Measurements from ENCODE around the gene SVOP.
"Not testable (repeated sequence)": the region's sequence is repeated elsewhere in the genome, so short reads cannot be mapped to it uniquely, and the experiment has no call there.

The SVOP gene

GRCh38 chr12:109044241-109044640, 23.4 kb upstream of the SVOP start:
- Histone ChIP-seq H3K9ac (ENCODE audit: low read length) (no peak overlapping the region), H4K20me1 (ENCODE audit: insufficient read depth, low read length) (no peaks in the 10 kb centered on the region), H3K4me3 (ENCODE audit: low read length) (no peak overlapping the region), H3K4me1 (ENCODE audit: low read length) (no peaks in the 10 kb centered on the region), H3K79me2 (ENCODE audit: low read length) (no peaks in the 10 kb centered on the region), H3K9me3 (ENCODE audit: insufficient read depth, low read length) (peaks cover 6% of the 10 kb centered on the region; the same call in 1 of the 2 replicates), H3K36me3 (replicated peaks; ENCODE audit: low read depth, low read length) (no peaks in the 10 kb centered on the region), H2AFZ (ENCODE audit: low read depth, low read length) (no peak overlapping the region), H3K27ac (ENCODE audit: low read length) (no peak overlapping the region), H3K27me3 (ENCODE audit: low read depth, low read length) (peaks cover 18% of the 10 kb centered on the region), H3K4me2 (ENCODE audit: low read length) (no peak overlapping the region)
- TF ChIP-seq CTCF (IDR thresholded peaks at IDR 0.05; ENCODE audit: low read depth, low read length) (no peak), EZH2phosphoT487 (IDR thresholded peaks at IDR 0.05; ENCODE audit: low read depth) (no peak)

DNA sequence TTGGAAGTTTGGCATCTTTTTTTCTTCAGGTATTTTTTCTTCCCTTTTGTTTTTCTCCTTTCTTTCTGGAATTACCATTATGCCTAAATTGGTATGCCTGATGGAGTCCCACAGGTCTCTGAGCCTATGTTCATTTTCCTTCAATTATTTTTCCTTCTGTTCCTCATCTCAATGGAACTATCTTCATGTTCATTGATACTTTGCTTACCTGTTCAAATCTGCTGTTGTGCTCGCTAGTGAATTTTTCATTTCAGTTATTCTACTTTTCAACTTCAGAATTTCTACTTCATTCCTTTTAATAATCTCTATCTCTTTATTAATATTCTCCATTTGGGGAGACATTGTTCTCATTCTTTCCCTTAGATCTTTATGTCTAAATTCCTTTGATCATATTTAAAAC, 16.1 kb upstream of the SVOP start:
- no peaks in the 10 kb centered on the region for H3K4me1 ChIP-seq (ENCODE audit: low read length)
- peaks cover 8% of the 10 kb centered on the region; the same call in 1 of the 2 replicates for H3K9me3 ChIP-seq (ENCODE audit: insufficient read depth, low read length)
- H3K36me3 ChIP-seq (replicated peaks; ENCODE audit: low read depth, low read length) = no peaks in the 10 kb centered on the region
- H3K79me2 ChIP-seq (ENCODE audit: low read length) = no peaks in the 10 kb centered on the region
- H2AFZ ChIP-seq (ENCODE audit: low read depth, low read length) = no peak overlapping the region
- no peak overlapping the region for H3K27ac ChIP-seq (ENCODE audit: low read length)
- H3K4me3 ChIP-seq (ENCODE audit: low read length) = no peak overlapping the region
- no peak overlapping the region for H3K4me2 ChIP-seq (ENCODE audit: low read length)
- H3K9ac ChIP-seq (ENCODE audit: low read length) = no peak overlapping the region
- H4K20me1 ChIP-seq (ENCODE audit: insufficient read depth, low read length) = no peaks in the 10 kb centered on the region
- no peak for TF ChIP-seq CTCF (IDR thresholded peaks at IDR 0.05; ENCODE audit: low read depth, low read length)
- TF ChIP-seq EZH2phosphoT487 (IDR thresholded peaks at IDR 0.05; ENCODE audit: low read depth) = no peak
- peaks cover 1% of the 10 kb centered on the region; the same call in 1 of the 2 replicates for H3K27me3 ChIP-seq (ENCODE audit: low read depth, low read length)

DNA sequence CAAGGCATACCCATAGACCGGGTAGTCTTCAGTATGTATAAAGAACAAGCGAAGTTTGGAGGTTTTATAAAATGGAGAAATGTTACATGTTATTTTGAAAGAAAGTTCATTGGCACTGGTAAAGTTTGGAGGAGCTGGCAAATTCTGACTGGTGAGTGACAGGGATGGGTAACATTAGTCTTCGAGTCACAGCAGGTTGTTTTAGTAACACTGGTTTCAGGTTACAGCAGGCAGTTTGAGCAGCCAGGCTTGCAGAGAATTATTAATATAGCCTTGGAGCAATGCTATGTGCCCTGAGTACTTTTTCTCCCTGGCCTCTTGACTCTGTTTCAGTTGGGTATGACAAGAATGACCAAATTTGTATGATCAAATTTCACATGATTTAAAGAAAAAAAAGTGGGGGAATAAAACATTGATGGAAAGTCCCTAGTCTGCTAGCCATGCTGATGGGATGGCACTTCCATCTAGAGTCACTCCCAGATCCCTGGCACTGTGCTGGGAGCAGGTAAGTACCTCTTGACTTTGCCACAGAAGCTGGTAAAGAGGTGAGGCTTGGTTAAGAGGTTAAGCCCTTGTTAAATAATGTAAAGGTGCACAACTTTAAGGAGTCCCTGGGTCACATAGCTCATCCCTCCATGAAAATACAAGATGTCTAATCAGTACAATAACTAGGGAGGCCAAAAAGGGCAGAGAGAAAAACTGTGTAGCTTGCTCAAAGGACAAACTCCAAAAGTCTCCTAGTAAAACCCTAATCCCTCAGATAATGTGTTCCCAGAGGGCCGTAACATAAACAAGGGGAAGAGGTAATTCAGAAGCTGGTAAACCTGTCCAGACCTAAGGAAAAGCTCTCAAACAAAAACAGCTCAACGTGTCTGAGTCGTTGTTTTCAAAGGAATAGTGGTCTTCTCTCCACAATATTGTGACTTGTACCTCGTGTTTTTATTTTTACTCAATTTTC, 12.7 kb upstream of the SVOP start:
- H2AFZ ChIP-seq (ENCODE audit: low read depth, low read length) = no peak overlapping the region
- no peak overlapping the region for H3K4me3 ChIP-seq (ENCODE audit: low read length)
- TF ChIP-seq CTCF (IDR thresholded peaks at IDR 0.05; ENCODE audit: low read depth, low read length) (no peak), EZH2phosphoT487 (IDR thresholded peaks at IDR 0.05; ENCODE audit: low read depth) (no peak)
- H3K9ac ChIP-seq (ENCODE audit: low read length) = no peak overlapping the region
- no peaks in the 10 kb centered on the region for H3K79me2 ChIP-seq (ENCODE audit: low read length)
- H3K27ac ChIP-seq (ENCODE audit: low read length) = no peak overlapping the region
- no peak overlapping the region for H3K4me2 ChIP-seq (ENCODE audit: low read length)
- no peaks in the 10 kb centered on the region for H3K36me3 ChIP-seq (replicated peaks; ENCODE audit: low read depth, low read length)
- no peaks in the 10 kb centered on the region for H3K27me3 ChIP-seq (ENCODE audit: low read depth, low read length)
- H4K20me1 ChIP-seq (ENCODE audit: insufficient read depth, low read length) = no peaks in the 10 kb centered on the region
- 0 out of 2 replicates have a peak, but pooled peaks cover 3% of the 10 kb centered on the region for H3K9me3 ChIP-seq (ENCODE audit: insufficient read depth, low read length)
- H3K4me1 ChIP-seq (ENCODE audit: low read length) = no peaks in the 10 kb centered on the region

- no peaks in the 10 kb centered on the region for H3K27me3 ChIP-seq (ENCODE audit: low read depth, low read length)
- H3K4me1 ChIP-seq (ENCODE audit: low read length) = peaks cover 10% of the 10 kb centered on the region
Measured at GRCh38 chr12:109029411-109029810, 8.5 kb upstream of the SVOP start.

DNA sequence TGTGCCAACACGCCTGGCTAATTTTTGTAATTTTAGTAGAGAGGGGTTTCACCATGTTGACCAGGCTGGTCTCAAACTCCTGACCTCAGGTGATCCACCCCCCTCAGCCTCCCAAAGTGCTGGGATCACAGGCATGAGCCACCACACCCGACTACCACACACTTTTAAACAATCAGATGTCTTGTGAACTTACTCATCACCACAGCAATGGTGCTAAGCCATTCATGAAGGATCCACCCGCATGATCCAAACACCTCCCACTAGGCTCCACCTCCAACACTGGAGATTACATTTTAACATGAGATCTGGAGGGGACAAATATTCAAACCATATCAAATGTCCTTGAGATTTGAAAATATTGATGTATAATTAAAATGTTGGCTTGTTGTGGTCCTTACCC, 7.8 kb upstream of the SVOP start:
- not testable (repeated sequence) for H3K9me3 ChIP-seq (ENCODE audit: insufficient read depth, low read length); H4K20me1 ChIP-seq (ENCODE audit: insufficient read depth, low read length); H3K4me2 ChIP-seq (ENCODE audit: low read length); H3K4me3 ChIP-seq (ENCODE audit: low read length); H3K79me2 ChIP-seq (ENCODE audit: low read length); H2AFZ ChIP-seq (ENCODE audit: low read depth, low read length); H3K9ac ChIP-seq (ENCODE audit: low read length); H3K27ac ChIP-seq (ENCODE audit: low read length); H3K27me3 ChIP-seq (ENCODE audit: low read depth, low read length); H3K36me3 ChIP-seq (replicated peaks; ENCODE audit: low read depth, low read length)
- peaks cover 10% of the 10 kb centered on the region for H3K4me1 ChIP-seq (ENCODE audit: low read length)

More at GRCh38 chr12:109029411-109029810, 8.5 kb upstream of the SVOP start:
- Histone ChIP-seq H3K27ac (ENCODE audit: low read length) (no peak overlapping the region), H2AFZ (ENCODE audit: low read depth, low read length) (no peak overlapping the region), H4K20me1 (ENCODE audit: insufficient read depth, low read length) (no peaks in the 10 kb centered on the region), H3K9me3 (ENCODE audit: insufficient read depth, low read length) (no peaks in the 10 kb centered on the region), H3K79me2 (ENCODE audit: low read length) (no peaks in the 10 kb centered on the region), H3K4me3 (ENCODE audit: low read length) (no peak overlapping the region), H3K9ac (ENCODE audit: low read length) (no peak overlapping the region), H3K4me2 (ENCODE audit: low read length) (no peak overlapping the region), H3K36me3 (replicated peaks; ENCODE audit: low read depth, low read length) (no peaks in the 10 kb centered on the region)
- TF ChIP-seq CTCF (IDR thresholded peaks at IDR 0.05; ENCODE audit: low read depth, low read length) = no peak
- no peak for TF ChIP-seq EZH2phosphoT487 (IDR thresholded peaks at IDR 0.05; ENCODE audit: low read depth)
